ENCODE results near the gene FANCD2. TPM values are rescaled to one million over a fixed set of nuclear protein-coding genes. Genes with fewer than 3 reads are reported as not detected.
"Not testable (repeated sequence)": the region's sequence is repeated elsewhere in the genome, so short reads cannot be mapped to it uniquely, and the experiment has no call there.

Gene FANCD2
- total and polyA plus RNA-seq, 12 donors, result 0.48 to 14.5 (median 2.5) TPM

GRCh38 chr3:10119376-10119775 is 93.1 kb downstream of the FANCD2 start:
- DNase-seq, result no peak

GRCh38 chr3:10121064-10121463 is 94.8 kb downstream of the FANCD2 start:
- intact Hi-C loops (cut with DNase I), result no loop called here
- no peak overlapping the region for H3K27ac ChIP-seq
- 93 to 95% (median 95%) methylated on average over 2 of the region's 2 CpGs for WGBS, 4 donors
- TF ChIP-seq CTCF (IDR thresholded peaks at IDR 0.05) (no peak), POLR2A (IDR thresholded peaks at IDR 0.05) (no peak)
- H3K9me3 ChIP-seq (replicated peaks in 1 of 3), result no peaks in the 10 kb centered on the region
- H3K27me3 ChIP-seq, result no peaks in the 10 kb centered on the region
- DNase-seq, result no peak
- peaks cover 0 to 10% of the 10 kb centered on the region in 2 donors for H3K36me3 ChIP-seq (replicated peaks in 1 of 2)
- no peak overlapping the region for H3K4me3 ChIP-seq
- peaks cover 5 to 22% of the 10 kb centered on the region in 2 donors for H3K4me1 ChIP-seq (replicated peaks in 1 of 2)

More at GRCh38 chr3:10119376-10119775, 93.1 kb downstream of the FANCD2 start:
- no peak overlapping the region for H3K27ac ChIP-seq
- 75 to 87% (median 83%) methylated on average over 4 of the region's 4 CpGs for WGBS, 4 donors
- no peaks in the 10 kb centered on the region for H3K36me3 ChIP-seq (replicated peaks in 1 of 2)
- no peak overlapping the region for H3K4me3 ChIP-seq
- no peaks in the 10 kb centered on the region for H3K9me3 ChIP-seq (replicated peaks in 1 of 3)
- H3K4me1 ChIP-seq (replicated peaks in 1 of 2), result peaks cover 8 to 26% of the 10 kb centered on the region in 2 donors
- H3K27me3 ChIP-seq, result no peaks in the 10 kb centered on the region
- no peak for TF ChIP-seq POLR2A (IDR thresholded peaks at IDR 0.05)
- no peak for TF ChIP-seq CTCF (IDR thresholded peaks at IDR 0.05)
- intact Hi-C loops (cut with DNase I), result no loop called here

GRCh38 chr3:10122724-10123123 is 96.5 kb downstream of the FANCD2 start:
- no peak for TF ChIP-seq CTCF (IDR thresholded peaks at IDR 0.05)
- no peak for TF ChIP-seq POLR2A (IDR thresholded peaks at IDR 0.05)
- WGBS, 4 donors, result 69 to 82% (median 81%) methylated on average over 4 of the region's 4 CpGs
- Histone ChIP-seq H3K36me3 (replicated peaks in 1 of 2) (peaks cover 0 to 25% of the 10 kb centered on the region in 2 donors), H3K4me1 (replicated peaks in 1 of 2) (peaks cover 0 to 5% of the 10 kb centered on the region in 2 donors), H3K27me3 (no peaks in the 10 kb centered on the region), H3K9me3 (replicated peaks in 1 of 3) (no peaks in the 10 kb centered on the region), H3K27ac (no peak overlapping the region), H3K4me3 (no peak overlapping the region)
- no peak for DNase-seq
- intact Hi-C loops (cut with DNase I), result no loop called here

GRCh38 chr3:10135872-10136271 is 109.6 kb downstream of the FANCD2 start:
- WGBS, 4 donors, result 88 to 92% (median 91%) methylated on average over 8 to 9 of the region's 9 CpGs
- H3K4me3 ChIP-seq; H3K4me1 ChIP-seq (replicated peaks in 1 of 2); DNase-seq; H3K27me3 ChIP-seq; H3K27ac ChIP-seq; H3K36me3 ChIP-seq (replicated peaks in 1 of 2); H3K9me3 ChIP-seq (replicated peaks in 1 of 3); intact Hi-C loops (cut with DNase I): not testable (repeated sequence)

GRCh38 chr3:10136426-10137005 is 110.3 kb downstream of the FANCD2 start:
- intact Hi-C loops (cut with DNase I), result no loop called here
- Histone ChIP-seq H3K27me3 (no peaks in the 10 kb centered on the region), H3K4me1 (replicated peaks in 1 of 2) (no peaks in the 10 kb centered on the region), H3K9me3 (replicated peaks in 1 of 3) (no peaks in the 10 kb centered on the region), H3K27ac (no peak overlapping the region), H3K36me3 (replicated peaks in 1 of 2) (no peaks in the 10 kb centered on the region), H3K4me3 (no peak overlapping the region)
- DNase-seq, result no peak
- WGBS, 4 donors, result 74 to 87% (median 84%) methylated on average over 8 to 25 of the region's 25 CpGs
- TF ChIP-seq CTCF (IDR thresholded peaks at IDR 0.05) (no peak), POLR2A (IDR thresholded peaks at IDR 0.05) (no peak)
